Calu3 (cell line): ENCODE results near the gene SSBP3. TPM values are rescaled to one million over a fixed set of nuclear protein-coding genes. Genes with fewer than 3 reads are reported as not detected.
"Not testable (repeated sequence)": the region's sequence is repeated elsewhere in the genome, so short reads cannot be mapped to it uniquely, and the experiment has no call there.

Source experiments
- BruUV-seq: library from RNA; stranded (reverse); fragments of 400-500 nt; replicated peaks from 2 replicates; lab custom pipeline; 2021; lab: Mats Ljungman, UMichigan
- CTCF ChIA-PET: fragments of 300-600 bp; sonication (Branson Sonifier 250); formaldehyde crosslinking; loops from one replicate; lab custom pipeline; 2022; ENCODE audit warnings: antibody characterized with exemption; lab: Charles Lee
- DNase-seq: peaks from one replicate; pipeline ENCODE4 v3.0.0; 2022
- H3K27ac Mint-ChIP-seq: one replicate; pipeline ENCODE4 v1.8.0; 2022; ENCODE audit warnings: mixed read lengths; ENCODE audit not compliant: unreplicated experiment
- H3K27me3 Mint-ChIP-seq: one replicate; pipeline ENCODE4 v1.8.0; 2022; ENCODE audit warnings: mixed read lengths; ENCODE audit not compliant: unreplicated experiment
- H3K36me3 Mint-ChIP-seq: one replicate; pipeline ENCODE4 v1.8.0; 2022; ENCODE audit warnings: mild to moderate bottlenecking, moderate library complexity, mixed read lengths; ENCODE audit not compliant: insufficient read depth, unreplicated experiment
- H3K4me1 Mint-ChIP-seq: one replicate; pipeline ENCODE4 v1.8.0; 2022; ENCODE audit warnings: mild to moderate bottlenecking, low read depth, mixed read lengths; ENCODE audit not compliant: unreplicated experiment
- H3K4me3 Mint-ChIP-seq: one replicate; pipeline ENCODE4 v1.8.0; 2022; ENCODE audit warnings: mild to moderate bottlenecking, low read depth, moderate library complexity, mixed read lengths; ENCODE audit not compliant: unreplicated experiment
- H3K9me3 Mint-ChIP-seq: one replicate; pipeline ENCODE4 v1.8.0; 2022; ENCODE audit warnings: low read depth, mixed read lengths; ENCODE audit not compliant: unreplicated experiment
- intact Hi-C: fragments of 100-400 bp; cut with micrococcal nuclease; formaldehyde crosslinking; loops from one replicate; pipeline ENCODE4 v1.10.0; 2022; ENCODE audit not compliant: unreplicated experiment
- total RNA-seq: library from RNA; stranded (reverse); gene quantifications from 2 replicates; pipeline ENCODE4 v1.2.3, GENCODE V29; 2022
- TF ChIP-seq, protein P1 (sequence below): fragments of 200-600 bp; IDR thresholded peaks from one replicate; pipeline ENCODE4 v1.8.0; 2022; ENCODE audit warnings: antibody characterized with exemption; ENCODE audit not compliant: unreplicated experiment

Gene SSBP3
- total RNA-seq, 1 experiment from 2014 or later = 16.6 TPM

DNA sequence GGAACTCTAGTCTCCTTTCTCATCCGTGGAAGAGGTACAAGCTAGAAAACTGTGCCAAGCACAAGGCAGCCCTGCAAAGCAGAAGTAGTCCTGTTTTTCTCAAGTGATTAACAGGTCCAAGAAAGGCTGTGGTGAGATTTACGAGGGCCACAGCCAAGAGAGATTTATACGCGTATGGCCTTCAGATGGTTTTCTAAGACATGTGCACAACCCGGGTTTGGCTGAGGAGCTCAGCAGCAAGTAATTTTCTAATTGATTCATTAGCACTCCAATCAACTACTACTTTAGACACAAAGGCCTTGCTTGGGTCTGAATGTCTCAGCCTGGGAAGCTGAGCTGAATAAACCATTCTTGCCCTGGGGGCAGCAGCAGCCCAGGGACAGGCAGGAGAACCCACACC is 55.8 kb downstream of the SSBP3 start:
- BruUV-seq = no TSS peak
- Mint-ChIP-seq H3K27ac (no peak overlapping the region), H3K27me3 (no peaks in the 10 kb centered on the region), H3K36me3 (no peaks in the 10 kb centered on the region), H3K4me1 (no peaks in the 10 kb centered on the region), H3K4me3 (no peak overlapping the region), H3K9me3 (no peaks in the 10 kb centered on the region)
- no peak for DNase-seq
- CTCF ChIA-PET = no interaction called here
- intact Hi-C loops = no loop called here
- TF ChIP-seq, protein P1, sequence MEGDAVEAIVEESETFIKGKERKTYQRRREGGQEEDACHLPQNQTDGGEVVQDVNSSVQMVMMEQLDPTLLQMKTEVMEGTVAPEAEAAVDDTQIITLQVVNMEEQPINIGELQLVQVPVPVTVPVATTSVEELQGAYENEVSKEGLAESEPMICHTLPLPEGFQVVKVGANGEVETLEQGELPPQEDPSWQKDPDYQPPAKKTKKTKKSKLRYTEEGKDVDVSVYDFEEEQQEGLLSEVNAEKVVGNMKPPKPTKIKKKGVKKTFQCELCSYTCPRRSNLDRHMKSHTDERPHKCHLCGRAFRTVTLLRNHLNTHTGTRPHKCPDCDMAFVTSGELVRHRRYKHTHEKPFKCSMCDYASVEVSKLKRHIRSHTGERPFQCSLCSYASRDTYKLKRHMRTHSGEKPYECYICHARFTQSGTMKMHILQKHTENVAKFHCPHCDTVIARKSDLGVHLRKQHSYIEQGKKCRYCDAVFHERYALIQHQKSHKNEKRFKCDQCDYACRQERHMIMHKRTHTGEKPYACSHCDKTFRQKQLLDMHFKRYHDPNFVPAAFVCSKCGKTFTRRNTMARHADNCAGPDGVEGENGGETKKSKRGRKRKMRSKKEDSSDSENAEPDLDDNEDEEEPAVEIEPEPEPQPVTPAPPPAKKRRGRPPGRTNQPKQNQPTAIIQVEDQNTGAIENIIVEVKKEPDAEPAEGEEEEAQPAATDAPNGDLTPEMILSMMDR = no peak

DNA sequence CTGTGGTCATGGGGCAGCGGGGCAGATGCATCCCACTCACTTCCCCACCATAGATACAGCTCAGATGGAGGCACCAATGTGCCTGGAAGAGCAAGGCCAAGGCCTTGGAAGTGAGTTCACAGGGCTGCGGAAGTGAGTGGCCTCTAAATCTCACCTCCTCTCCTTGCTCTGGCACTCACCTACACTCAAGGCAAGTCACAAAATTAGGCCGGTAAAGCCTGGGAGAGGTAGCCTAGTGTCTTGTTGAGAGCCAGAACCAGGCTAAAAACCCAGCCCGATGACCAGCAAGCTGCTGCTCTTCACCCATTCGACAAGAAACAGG is 57.5 kb downstream of the SSBP3 start:
- TF ChIP-seq, protein P1 = no peak
- CTCF ChIA-PET = interaction anchor here (0.6 kb wide), 1 partner anchor 388 kb away, joined by 3 read pairs; no protein-coding TSS in a partner anchor
- H3K4me3 Mint-ChIP-seq = no peak overlapping the region
- H3K4me1 Mint-ChIP-seq = no peaks in the 10 kb centered on the region
- no peak overlapping the region for H3K27ac Mint-ChIP-seq
- H3K36me3 Mint-ChIP-seq = no peaks in the 10 kb centered on the region
- H3K27me3 Mint-ChIP-seq = no peaks in the 10 kb centered on the region
- DNase-seq = no peak
- BruUV-seq = no TSS peak
- H3K9me3 Mint-ChIP-seq = no peaks in the 10 kb centered on the region
- intact Hi-C loops = no loop called here

- CTCF ChIA-PET = interaction anchor here (0.6 kb wide), 1 partner anchor 387 kb away, joined by 3 read pairs; no protein-coding TSS in a partner anchor
- TF ChIP-seq, protein P1 = no peak
- Mint-ChIP-seq H3K9me3 (no peaks in the 10 kb centered on the region), H3K36me3 (no peaks in the 10 kb centered on the region), H3K27me3 (no peaks in the 10 kb centered on the region), H3K27ac (no peak overlapping the region), H3K4me1 (no peaks in the 10 kb centered on the region), H3K4me3 (no peak overlapping the region)
- DNase-seq = peak; percentile 12
- intact Hi-C loops = no loop called here
- BruUV-seq = no TSS peak
Observed at GRCh38 chr1:54347955-54348699, 58.1 kb downstream of the SSBP3 start.

- no TSS peak for BruUV-seq
- Mint-ChIP-seq H3K4me3 (no peak overlapping the region), H3K9me3 (no peaks in the 10 kb centered on the region), H3K27me3 (no peaks in the 10 kb centered on the region), H3K36me3 (no peaks in the 10 kb centered on the region), H3K27ac (no peak overlapping the region), H3K4me1 (no peaks in the 10 kb centered on the region)
- TF ChIP-seq, protein P1 = no peak
- DNase-seq = no peak
- CTCF ChIA-PET = no interaction called here
- intact Hi-C loops = no loop called here
Observed at GRCh38 chr1:54347261-54347954, 58.8 kb downstream of the SSBP3 start.

DNA sequence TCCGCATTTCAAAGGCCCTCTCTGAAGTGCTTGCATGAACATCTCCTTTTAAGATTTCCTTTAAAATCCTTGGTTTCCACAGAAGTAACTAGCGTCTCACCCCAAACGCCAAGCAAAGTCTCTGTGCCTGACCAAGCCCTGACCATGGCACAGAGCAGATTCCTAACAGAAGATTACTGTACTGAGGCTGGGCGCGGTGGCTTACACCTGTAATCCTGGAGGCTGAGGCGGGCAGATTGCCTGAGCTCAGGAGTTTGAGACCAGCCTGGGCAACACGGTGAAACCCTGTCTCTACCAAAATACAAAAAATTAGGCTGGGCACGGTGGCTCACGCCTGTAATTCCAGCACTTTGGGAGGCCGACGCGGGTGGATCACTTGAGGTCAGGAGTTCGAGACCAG is 60.6 kb downstream of the SSBP3 start:
- CTCF ChIA-PET = interaction anchor here (0.6 kb wide), 1 partner anchor 11 kb away, joined by 5 read pairs; no protein-coding TSS in a partner anchor

More for the DNA sequence above, 60.6 kb downstream of the SSBP3 start:
- H3K4me3 Mint-ChIP-seq, intact Hi-C loops, DNase-seq, BruUV-seq, H3K36me3 Mint-ChIP-seq, H3K27me3 Mint-ChIP-seq, H3K4me1 Mint-ChIP-seq, H3K9me3 Mint-ChIP-seq, H3K27ac Mint-ChIP-seq: not testable (repeated sequence)
